A549 (cell line): ENCODE measurements around the gene PGBD1. TPM values are rescaled to one million over a fixed set of nuclear protein-coding genes. Genes with fewer than 3 reads are reported as not detected.

ENCODE experiments used
- ATAC-seq, 2 experiments: fragments of 200-7000 bp in 1 of 2; fragments of >200 bp in 1 of 2; cut with Nextera tagmentation in 1 of 2; cut with Tn5 transposase in 1 of 2; 3 replicates each; pipeline versions ENCODE4 v1.8.0 to v1.9.1; 2018 to 2020; ENCODE audit warnings: mild to moderate bottlenecking in 1 of 2, moderate library complexity in 1 of 2
- CTCF ChIA-PET: fragments of 300-600 bp; sonication (Branson Sonifier 250); formaldehyde crosslinking; extraction: SDS; loops from one replicate; lab custom pipeline; 2021; ENCODE audit warnings: antibody characterized with exemption, inconsistent platforms; lab: Yijun Ruan, JAX
- POLR2A ChIA-PET: fragments of 350-600 bp; formaldehyde crosslinking; extraction: SDS; loops from one replicate; lab custom pipeline; 2021; ENCODE audit warnings: antibody characterized with exemption, inconsistent platforms; lab: Yijun Ruan, JAX
- DNase-seq, 2 experiments: peaks; one replicate each; pipeline versions ENCODE4 v3.0.0 to v3.0.0-alpha.2; 2011 to 2016; ENCODE audit warnings: low read depth in 1 of 2, low spot score in 1 of 2
- FAIRE-seq: peaks from 2 replicates; lab custom pipeline; 2011; peaks lifted over from hg19 to GRCh38; lab: Jason Lieb, UNC
- H3K27ac ChIP-seq, 2 experiments: fragments of >200 bp; sonication (Bioruptor Twin); formaldehyde crosslinking; 3 replicates each; pipeline ENCODE4 v1.5.1; 2016 to 2017
- H3K4me1 ChIP-seq: fragments of >200 bp; sonication (Bioruptor Twin); formaldehyde crosslinking; 3 replicates; pipeline ENCODE4 v1.6.1; 2016
- H3K4me2 ChIP-seq: fragments of >200 bp; sonication (Bioruptor Twin); formaldehyde crosslinking; 3 replicates; pipeline ENCODE4 v1.6.1; 2016
- H3K4me3 ChIP-seq: fragments of >200 bp; sonication (Bioruptor Twin); formaldehyde crosslinking; 3 replicates; pipeline ENCODE4 v1.5.1; 2016
- H3K9me3 ChIP-seq: fragments of >200 bp; sonication (Bioruptor Twin); formaldehyde crosslinking; 3 replicates; pipeline ENCODE4 v1.6.1; 2016
- CEBPB ChIP-seq, 2 experiments: fragments of >200 bp in 1 of 2; sonication (Bioruptor Twin) in 1 of 2; formaldehyde crosslinking in 1 of 2; IDR thresholded peaks; 2 replicates each; pipeline ENCODE4 v1.6.1; 2012 to 2016
- CHD4 ChIP-seq: fragments of 200-600 bp; sonication (generic); IDR thresholded peaks from 2 replicates; pipeline ENCODE4 v1.6.1; 2016; ENCODE audit warnings: antibody characterized with exemption, mild to moderate bottlenecking, borderline replicate concordance
- ESRRA ChIP-seq: fragments of 150-350 bp; IDR thresholded peaks from 2 replicates; pipeline ENCODE4 v1.6.1; 2014; ENCODE audit warnings: mild to moderate bottlenecking, low read length, borderline replicate concordance
- FOSL2 ChIP-seq, 2 experiments: fragments of 450-650 bp in 1 of 2; fragments of >200 bp in 1 of 2; sonication (Bioruptor Twin) in 1 of 2; formaldehyde crosslinking; IDR thresholded peaks; 2 replicates each; pipeline versions ENCODE4 v1.5.0 to v1.6.1; 2016 to 2020; ENCODE audit warnings: mild to moderate bottlenecking in 1 of 2, moderate library complexity in 1 of 2
- HOXB5 ChIP-seq: fragments of 250-450 bp; sonication (Bioruptor Pico); IDR thresholded peaks from 2 replicates; pipeline ENCODE4 v1.5.0; 2020; ENCODE audit warnings: mild to moderate bottlenecking, moderate library complexity
- JUN ChIP-seq, 2 experiments: fragments of >200 bp; sonication (Bioruptor Twin); formaldehyde crosslinking; IDR thresholded peaks; 2 replicates in 1 of 2; 3 replicates in 1 of 2; pipeline ENCODE4 v1.6.1; 2016 to 2017
- KDM5A ChIP-seq: fragments of 200-600 bp; sonication (generic); IDR thresholded peaks from 2 replicates; pipeline ENCODE4 v1.6.1; 2016; ENCODE audit warnings: antibody characterized with exemption, mild to moderate bottlenecking
- NFE2L2 ChIP-seq: fragments of 150-350 bp; conservative IDR thresholded peaks from 2 replicates; pipeline ENCODE4 v1.6.1; 2014; ENCODE audit warnings: low read length
- NR3C1 ChIP-seq: fragments of >200 bp; sonication (Bioruptor Twin); formaldehyde crosslinking; IDR thresholded peaks from 3 replicates; pipeline ENCODE4 v1.6.1; 2017
- RCOR1 ChIP-seq: fragments of 150-350 bp; IDR thresholded peaks from 2 replicates; pipeline ENCODE4 v1.6.1; 2014; ENCODE audit warnings: antibody characterized with exemption, low read length, low read depth
- RNF2 ChIP-seq: fragments of 200-600 bp; sonication (generic); IDR thresholded peaks from 2 replicates; pipeline ENCODE4 v1.6.1; 2016; ENCODE audit warnings: low read depth, mild to moderate bottlenecking, antibody characterized with exemption, moderate library complexity, borderline replicate concordance
- SMC3 ChIP-seq: fragments of >200 bp; sonication (Bioruptor Twin); formaldehyde crosslinking; IDR thresholded peaks from 3 replicates; pipeline ENCODE4 v1.6.1; 2018; ENCODE audit warnings: inconsistent platforms
- TFCP2L1 ChIP-seq: fragments of 250-450 bp; sonication (Bioruptor Pico); IDR thresholded peaks from 2 replicates; pipeline ENCODE4 v1.5.0; 2021; ENCODE audit warnings: mild to moderate bottlenecking
- ZC3H11A ChIP-seq: fragments of 450-650 bp; IDR thresholded peaks from 2 replicates; pipeline ENCODE4 v1.6.1; 2014; ENCODE audit warnings: antibody characterized with exemption, mild to moderate bottlenecking
- ZFP36 ChIP-seq: fragments of 450-650 bp; IDR thresholded peaks from 2 replicates; pipeline ENCODE4 v1.6.1; 2014; ENCODE audit warnings: borderline replicate concordance; ENCODE audit not compliant: partially characterized antibody
- ZNF302 ChIP-seq: fragments of 250-450 bp; sonication (Bioruptor Pico); IDR thresholded peaks from 2 replicates; pipeline ENCODE4 v1.9.0; 2021; ENCODE audit warnings: inconsistent platforms, mild to moderate bottlenecking, moderate library complexity
- WGBS: methylation state at CpG from one replicate; pipeline ENCODE4 v1.1.6; 2017; ENCODE audit errors: missing lambda C conversion rate; 5-methylcytosine and 5-hydroxymethylcytosine counted together
- polyA plus RNA-seq, 4 experiments: library from polyadenylated mRNA; depleted of rRNA in 3 of 4; stranded (reverse); fragments of >200 nt; fragmentation: RNase III in 1 of 4; extraction: RNeasy Plus Mini Kit Qiagen cat#74134 plus additional on column Dnase treatment in 1 of 4; gene quantifications; 2 replicates in 3 of 4; 3 replicates in 1 of 4; pipeline ENCODE4 v1.2.3, GENCODE V29; 2011 to 2017
- TF ChIP-seq, protein P1 (sequence below): fragments of 250-450 bp; sonication (Bioruptor Pico); IDR thresholded peaks from 2 replicates; pipeline ENCODE4 v1.5.0; 2020; ENCODE audit warnings: low read depth, mild to moderate bottlenecking, moderate library complexity
- TF ChIP-seq, protein P2 (sequence below): fragments of 150-350 bp; IDR thresholded peaks from 2 replicates; pipeline ENCODE4 v1.6.1; 2014; ENCODE audit warnings: low read depth, mild to moderate bottlenecking, low read length
- TF ChIP-seq, protein P3 (sequence below): fragments of 250-450 bp; sonication (Bioruptor Pico); IDR thresholded peaks from 2 replicates; pipeline ENCODE4 v1.5.0; 2021; ENCODE audit warnings: mild to moderate bottlenecking, moderate library complexity, borderline replicate concordance
- TF ChIP-seq, protein P4 (sequence below): fragments of 200-600 bp; sonication (generic); IDR thresholded peaks from 2 replicates; pipeline ENCODE4 v1.6.1; 2016; ENCODE audit warnings: antibody characterized with exemption, mild to moderate bottlenecking, moderate library complexity

Gene PGBD1
- polyA plus RNA-seq, 2 of the 4 experiments (the other 2 are of a cell fraction) = 4.1 to 7.0 TPM

DNA sequence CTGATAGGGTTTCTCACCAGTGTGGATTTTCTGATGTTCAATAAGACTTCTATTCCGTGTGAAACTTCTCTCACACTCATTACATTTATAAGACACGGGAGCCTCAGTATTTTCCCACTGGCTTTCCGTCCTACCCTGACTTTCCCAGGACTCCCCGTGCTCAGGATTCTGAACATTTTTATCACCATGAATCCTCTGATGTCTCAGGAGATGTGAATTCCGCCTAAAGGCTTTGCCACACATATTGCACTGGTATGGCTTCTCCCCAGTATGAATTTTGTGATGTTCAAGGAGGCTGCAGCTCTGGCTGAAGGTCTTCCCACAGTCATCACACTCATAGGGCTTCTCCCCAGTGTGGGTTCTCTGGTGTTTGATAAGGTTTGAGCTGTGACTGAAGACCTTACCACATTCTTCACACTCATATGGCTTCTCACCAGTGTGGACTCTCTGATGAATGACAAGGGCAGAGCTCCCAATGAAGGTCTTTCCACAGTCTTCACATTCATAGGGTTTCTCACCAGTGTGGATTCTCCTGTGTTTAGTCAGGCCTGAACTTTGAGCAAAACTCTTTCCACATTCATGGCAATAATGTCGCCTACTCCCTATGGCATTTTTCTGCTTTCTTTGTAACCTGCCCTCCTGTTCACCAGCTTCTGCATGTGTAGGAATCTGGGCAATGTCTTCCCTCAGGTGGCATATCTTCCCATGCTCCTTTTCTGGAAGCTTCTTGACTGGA, 36.0 kb upstream of the PGBD1 start:
- no peak overlapping the region for H3K27ac ChIP-seq
- 87% methylated on average over 6 of the region's 6 CpGs for WGBS
- TF ChIP-seq, protein P1, sequence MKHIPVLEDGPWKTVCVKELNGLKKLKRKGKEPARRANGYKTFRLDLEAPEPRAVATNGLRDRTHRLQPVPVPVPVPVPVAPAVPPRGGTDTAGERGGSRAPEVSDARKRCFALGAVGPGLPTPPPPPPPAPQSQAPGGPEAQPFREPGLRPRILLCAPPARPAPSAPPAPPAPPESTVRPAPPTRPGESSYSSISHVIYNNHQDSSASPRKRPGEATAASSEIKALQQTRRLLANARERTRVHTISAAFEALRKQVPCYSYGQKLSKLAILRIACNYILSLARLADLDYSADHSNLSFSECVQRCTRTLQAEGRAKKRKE = no peak
- TF ChIP-seq ZFP36 (no peak), TFCP2L1 (CRISPR knock-in tag) (no peak), FOSL2 (IDR thresholded peaks at IDR 0.05) (no peak), FOSL2 (CRISPR knock-in tag; IDR thresholded peaks at IDR 0.05) (no peak), JUN (IDR thresholded peaks at IDR 0.05) (no peak), ZNF302 (no peak), CEBPB (IDR thresholded peaks at IDR 0.05) (no peak), HOXB5 (CRISPR knock-in tag) (no peak), ESRRA (no peak), CHD4 (no peak), NR3C1 (no peak), RCOR1 (no peak), NFE2L2 (no peak), RNF2 (no peak), KDM5A (no peak), SMC3 (no peak)
- TF ChIP-seq, protein P2, sequence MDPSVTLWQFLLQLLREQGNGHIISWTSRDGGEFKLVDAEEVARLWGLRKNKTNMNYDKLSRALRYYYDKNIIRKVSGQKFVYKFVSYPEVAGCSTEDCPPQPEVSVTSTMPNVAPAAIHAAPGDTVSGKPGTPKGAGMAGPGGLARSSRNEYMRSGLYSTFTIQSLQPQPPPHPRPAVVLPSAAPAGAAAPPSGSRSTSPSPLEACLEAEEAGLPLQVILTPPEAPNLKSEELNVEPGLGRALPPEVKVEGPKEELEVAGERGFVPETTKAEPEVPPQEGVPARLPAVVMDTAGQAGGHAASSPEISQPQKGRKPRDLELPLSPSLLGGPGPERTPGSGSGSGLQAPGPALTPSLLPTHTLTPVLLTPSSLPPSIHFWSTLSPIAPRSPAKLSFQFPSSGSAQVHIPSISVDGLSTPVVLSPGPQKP = no peak
- TF ChIP-seq, all 56 proteins: peak for 0
- no peaks in the 10 kb centered on the region for H3K9me3 ChIP-seq
- ATAC-seq = no peak
- H3K4me2 ChIP-seq = no peak overlapping the region
- no peak overlapping the region for H3K4me3 ChIP-seq
- ChIA-PET POLR2A (no interaction called here), CTCF (no interaction called here)
- FAIRE-seq = no peak
- no peak for DNase-seq
- no peaks in the 10 kb centered on the region for H3K4me1 ChIP-seq

DNA sequence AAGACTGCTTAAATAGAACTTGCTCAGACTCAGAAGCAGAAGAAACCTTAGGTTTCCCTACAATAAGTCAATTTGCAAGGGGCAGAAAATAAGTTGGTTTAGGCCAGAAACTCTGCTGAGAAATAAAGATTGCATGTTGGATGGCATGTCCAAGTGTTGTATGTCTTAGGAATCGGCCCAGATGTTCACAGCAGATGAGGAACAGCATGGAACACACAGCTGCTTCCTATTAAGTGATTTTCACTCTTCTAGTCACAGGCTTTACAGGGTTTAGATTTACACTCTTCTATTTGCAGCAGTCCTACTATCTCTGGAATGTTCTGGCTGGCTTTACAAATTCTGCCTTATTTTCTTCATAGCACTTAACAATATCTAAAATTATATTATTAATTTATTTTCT, 32.5 kb upstream of the PGBD1 start:
- WGBS = 75% methylated on average over 1 of the region's 1 CpG
- no peak for FAIRE-seq
- TF ChIP-seq ZC3H11A = no peak
- TF ChIP-seq, all 56 proteins: peak for 0
- ChIA-PET CTCF (interaction anchor here (1.0 kb wide), 1 partner anchor 30 kb away, joined by 4 read pairs; no protein-coding TSS in a partner anchor), POLR2A (no interaction called here)
- Histone ChIP-seq H3K9me3 (no peaks in the 10 kb centered on the region), H3K4me2 (no peak overlapping the region), H3K4me1 (peaks cover 5% of the 10 kb centered on the region; the same call in 1 of the 3 replicates), H3K27ac (no peak overlapping the region), H3K4me3 (no peak overlapping the region)
- ATAC-seq (no peak), DNase-seq (no peak)

DNA sequence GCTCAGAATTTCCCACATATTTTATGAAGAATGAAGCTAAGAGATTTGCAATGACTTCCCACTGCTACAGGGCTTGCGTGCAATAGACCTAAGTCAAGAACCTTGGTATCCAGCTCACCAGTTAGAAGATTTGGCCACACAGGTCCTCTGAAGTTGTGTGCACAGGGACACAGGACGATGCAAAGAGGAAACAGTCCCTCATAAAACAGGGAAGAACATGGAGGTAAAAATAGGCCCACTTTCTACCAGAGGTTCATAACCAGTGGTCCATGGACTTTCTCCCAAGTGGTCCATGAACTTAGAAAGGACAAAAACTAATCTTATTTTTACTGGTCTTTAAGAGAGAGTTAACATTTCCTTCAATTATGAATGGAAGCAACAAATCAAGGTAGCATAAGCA, 30.6 kb upstream of the PGBD1 start:
- Histone ChIP-seq H3K9me3 (no peaks in the 10 kb centered on the region), H3K4me2 (peak overlapping the region; percentile 76), H3K4me1 (peaks cover 5% of the 10 kb centered on the region; the same call in 1 of the 3 replicates), H3K27ac (no peak overlapping the region), H3K4me3 (peak overlapping the region; percentile 86)
- CTCF ChIA-PET = interaction anchor here (0.5 to 1.0 kb wide), 2 partner anchors 105 to 1691 kb away, joined by 3 read pairs; no protein-coding TSS in a partner anchor
- 84% methylated on average over 2 of the region's 2 CpGs for WGBS
- DNase-seq = no peak
- FAIRE-seq = no peak
- ATAC-seq = no peak
- TF ChIP-seq, protein P3, sequence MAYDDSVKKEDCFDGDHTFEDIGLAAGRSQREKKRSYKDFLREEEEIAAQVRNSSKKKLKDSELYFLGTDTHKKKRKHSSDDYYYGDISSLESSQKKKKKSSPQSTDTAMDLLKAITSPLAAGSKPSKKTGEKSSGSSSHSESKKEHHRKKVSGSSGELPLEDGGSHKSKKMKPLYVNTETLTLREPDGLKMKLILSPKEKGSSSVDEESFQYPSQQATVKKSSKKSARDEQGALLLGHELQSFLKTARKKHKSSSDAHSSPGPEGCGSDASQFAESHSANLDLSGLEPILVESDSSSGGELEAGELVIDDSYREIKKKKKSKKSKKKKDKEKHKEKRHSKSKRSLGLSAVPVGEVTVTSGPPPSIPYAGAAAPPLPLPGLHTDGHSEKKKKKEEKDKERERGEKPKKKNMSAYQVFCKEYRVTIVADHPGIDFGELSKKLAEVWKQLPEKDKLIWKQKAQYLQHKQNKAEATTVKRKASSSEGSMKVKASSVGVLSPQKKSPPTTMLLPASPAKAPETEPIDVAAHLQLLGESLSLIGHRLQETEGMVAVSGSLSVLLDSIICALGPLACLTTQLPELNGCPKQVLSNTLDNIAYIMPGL = no peak
- TF ChIP-seq TFCP2L1 (CRISPR knock-in tag) = no peak
- no peak for TF ChIP-seq NFE2L2
- TF ChIP-seq, protein P4, sequence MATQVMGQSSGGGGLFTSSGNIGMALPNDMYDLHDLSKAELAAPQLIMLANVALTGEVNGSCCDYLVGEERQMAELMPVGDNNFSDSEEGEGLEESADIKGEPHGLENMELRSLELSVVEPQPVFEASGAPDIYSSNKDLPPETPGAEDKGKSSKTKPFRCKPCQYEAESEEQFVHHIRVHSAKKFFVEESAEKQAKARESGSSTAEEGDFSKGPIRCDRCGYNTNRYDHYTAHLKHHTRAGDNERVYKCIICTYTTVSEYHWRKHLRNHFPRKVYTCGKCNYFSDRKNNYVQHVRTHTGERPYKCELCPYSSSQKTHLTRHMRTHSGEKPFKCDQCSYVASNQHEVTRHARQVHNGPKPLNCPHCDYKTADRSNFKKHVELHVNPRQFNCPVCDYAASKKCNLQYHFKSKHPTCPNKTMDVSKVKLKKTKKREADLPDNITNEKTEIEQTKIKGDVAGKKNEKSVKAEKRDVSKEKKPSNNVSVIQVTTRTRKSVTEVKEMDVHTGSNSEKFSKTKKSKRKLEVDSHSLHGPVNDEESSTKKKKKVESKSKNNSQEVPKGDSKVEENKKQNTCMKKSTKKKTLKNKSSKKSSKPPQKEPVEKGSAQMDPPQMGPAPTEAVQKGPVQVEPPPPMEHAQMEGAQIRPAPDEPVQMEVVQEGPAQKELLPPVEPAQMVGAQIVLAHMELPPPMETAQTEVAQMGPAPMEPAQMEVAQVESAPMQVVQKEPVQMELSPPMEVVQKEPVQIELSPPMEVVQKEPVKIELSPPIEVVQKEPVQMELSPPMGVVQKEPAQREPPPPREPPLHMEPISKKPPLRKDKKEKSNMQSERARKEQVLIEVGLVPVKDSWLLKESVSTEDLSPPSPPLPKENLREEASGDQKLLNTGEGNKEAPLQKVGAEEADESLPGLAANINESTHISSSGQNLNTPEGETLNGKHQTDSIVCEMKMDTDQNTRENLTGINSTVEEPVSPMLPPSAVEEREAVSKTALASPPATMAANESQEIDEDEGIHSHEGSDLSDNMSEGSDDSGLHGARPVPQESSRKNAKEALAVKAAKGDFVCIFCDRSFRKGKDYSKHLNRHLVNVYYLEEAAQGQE = no peak
- TF ChIP-seq, all 56 proteins: peak for 0
- POLR2A ChIA-PET = no interaction called here
